ENCODE data around the gene BOD1. TPM values are rescaled to one million over a fixed set of nuclear protein-coding genes. Genes with fewer than 3 reads are reported as not detected.

Gene BOD1
- total and polyA plus RNA-seq, 9 of the 15 experiments (the other 6 are each of a cell fraction or from before 2014, with no cell fraction given): 10.1 to 31.6 (median 22.6) TPM

GRCh38 chr5:173660481-173661280 is 44.2 kb upstream of the BOD1 start:
- TF ChIP-seq ZKSCAN3 (CRISPR knock-in tag; IDR thresholded peaks at IDR 0.05): no peak
- no peak for TF ChIP-seq PCBP1 (IDR thresholded peaks at IDR 0.05; ENCODE audit: low read depth, low read length, poor library complexity, severe bottlenecking)
- TF ChIP-seq ZNF740 (CRISPR knock-in tag; IDR thresholded peaks at IDR 0.05): no peak
- TF ChIP-seq ZNF740 (tag; IDR thresholded peaks at IDR 0.05): no peak
- no peak for TF ChIP-seq EHMT2 (IDR thresholded peaks at IDR 0.05)
- no peak for TF ChIP-seq ZNF347 (CRISPR knock-in tag; IDR thresholded peaks at IDR 0.05; ENCODE audit: low read depth)
- no peak for TF ChIP-seq MYNN (IDR thresholded peaks at IDR 0.05)
- no peak for TF ChIP-seq MYNN (CRISPR knock-in tag; IDR thresholded peaks at IDR 0.05)
- POLR2A ChIA-PET: interaction anchor here (1.5 to 2.0 kb wide), 2 partner anchors 9 to 17 kb away, joined by 6 to 7 read pairs; no protein-coding TSS in a partner anchor
- CTCF ChIA-PET (ENCODE audit: low intra/inter-chr PET ratio): no interaction called here
- H3K4me2 ChIP-seq (ENCODE audit: insufficient read depth, low read length): no peak overlapping the region; the same call in 1 of the 2 replicates
- DNase-seq (ENCODE audit: extremely low read depth in 1 of 4, low spot score in 3 of 4): no peak
- in situ Hi-C loops (cut with MboI) (no loop called here), intact Hi-C loops (cut with micrococcal nuclease) (no loop called here)
- H3K9ac ChIP-seq (ENCODE audit: insufficient read depth in 1 of 2, low read depth in 2 of 2, low read length in 2 of 2): no peak overlapping the region
- ATAC-seq: no peak
- H3K4me3 ChIP-seq: no peak overlapping the region
- H3K4me1 ChIP-seq (replicated peaks in 1 of 2; ENCODE audit: control insufficient read depth in 2 of 2, insufficient read depth in 2 of 2, low read length in 2 of 2): no peaks in the 10 kb centered on the region; a peak in 1 of 5 replicates
- no peak for FAIRE-seq
- no peaks in the 10 kb centered on the region for H3K27me3 ChIP-seq (ENCODE audit: control insufficient read depth in 2 of 2, insufficient read depth in 2 of 2, low read length in 2 of 2)
- H4K20me1 ChIP-seq (replicated peaks; ENCODE audit: control insufficient read depth, insufficient read depth, low read length): no peaks in the 10 kb centered on the region
- no peaks in the 10 kb centered on the region for H3K79me2 ChIP-seq (ENCODE audit: control insufficient read depth, insufficient read depth, low read length)
- BruUV-seq (replicated peaks): no TSS peak
- no peak overlapping the region for H3K27ac ChIP-seq (ENCODE audit: extremely low read depth, low read depth, low read length)
- H3K9me1 ChIP-seq (ENCODE audit: control insufficient read depth, insufficient read depth, low read length): no peaks in the 10 kb centered on the region
- H2AFZ ChIP-seq (ENCODE audit: low read depth, low read length): peak overlapping the region; percentile 35; the same call in 1 of the 2 replicates
- no peaks in the 10 kb centered on the region for H3K36me3 ChIP-seq (ENCODE audit: control insufficient read depth, insufficient read depth, low read length)
- WGBS (ENCODE audit: insufficient coverage, low coverage, missing lambda C conversion rate): 49% methylated on average over 9 of the region's 14 CpGs
- H3K9me3 ChIP-seq (replicated peaks; ENCODE audit: control insufficient read depth, insufficient read depth, low read depth, low read length): peaks cover 2% of the 10 kb centered on the region; the same call in 1 of the 2 replicates

All from K562 (cell line).